ENCODE results near the gene RSBN1L. TPM values are rescaled to one million over a fixed set of nuclear protein-coding genes. Genes with fewer than 3 reads are reported as not detected.
A peak's percentile ranks its signal among the peaks of the same experiment; 100 is the strongest.

RSBN1L gene
- total and polyA plus RNA-seq, 2 of the 8 experiments (the other 6 are each of a cell fraction or from before 2014, with no cell fraction given), result 4.1 to 22.1 TPM

DNA sequence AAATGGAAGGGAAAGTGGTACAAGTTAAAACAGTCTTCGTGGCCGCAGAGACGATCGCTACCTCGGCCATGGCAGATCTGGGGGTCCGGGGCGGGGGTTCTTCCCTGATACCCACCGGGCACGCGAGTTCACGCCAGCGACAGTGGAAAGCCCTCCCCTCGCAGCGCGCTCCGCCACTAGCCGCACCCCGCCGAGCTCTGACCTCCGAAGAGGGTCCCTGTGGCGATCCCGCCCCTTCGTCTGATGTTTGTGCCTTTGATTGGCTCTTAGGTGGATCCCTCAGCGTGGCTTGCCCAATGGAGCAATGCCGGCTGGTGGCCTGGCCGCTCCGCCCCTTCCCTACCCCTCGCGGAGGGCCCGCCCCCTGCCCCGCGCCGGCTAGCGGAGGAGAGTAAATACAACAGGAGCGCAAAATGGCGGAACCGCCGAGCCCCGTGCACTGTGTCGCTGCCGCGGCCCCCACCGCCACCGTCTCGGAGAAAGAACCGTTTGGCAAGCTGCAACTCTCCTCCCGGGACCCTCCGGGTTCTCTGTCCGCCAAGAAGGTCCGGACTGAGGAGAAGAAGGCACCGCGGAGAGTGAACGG is at the start of gene RSBN1L (continued):
- no peak for TF ChIP-seq GABPA (IDR thresholded peaks at IDR 0.05; ENCODE audit: borderline replicate concordance, insufficient read depth, low read length)
- TF ChIP-seq CTBP2 (IDR thresholded peaks at IDR 0.05; ENCODE audit: borderline replicate concordance, insufficient read depth, insufficient read length, low read length), result no peak
- no peak for TF ChIP-seq FOSL1 (IDR thresholded peaks at IDR 0.05; ENCODE audit: insufficient read depth, low read depth, low read length)
- TF ChIP-seq RNF2 (IDR thresholded peaks at IDR 0.05; ENCODE audit: borderline replicate concordance, low read depth, low read length, missing control alignments, poor library complexity, severe bottlenecking), result no peak
- no peak for TF ChIP-seq NRF1 (IDR thresholded peaks at IDR 0.05; ENCODE audit: low read depth, low read length)
- TF ChIP-seq SP4 (IDR thresholded peaks at IDR 0.05; ENCODE audit: low read length), result 0 out of 2 replicates have a peak, but pooled peaks have one; percentile 61
- TF ChIP-seq EP300 (IDR thresholded peaks at IDR 0.05; ENCODE audit: borderline replicate concordance in 1 of 2, low read depth in 2 of 2, low read length in 2 of 2), result no peak
- peak; percentile 91 for TF ChIP-seq CHD2 (IDR thresholded peaks at IDR 0.05; ENCODE audit: low read length)
- TF ChIP-seq RFX5 (IDR thresholded peaks at IDR 0.05; ENCODE audit: borderline replicate concordance, low read depth, low read length), result no peak
- TF ChIP-seq RBBP5 (IDR thresholded peaks at IDR 0.05; ENCODE audit: borderline replicate concordance, low read depth, low read length), result peak; percentile 93
- TF ChIP-seq SP1 (IDR thresholded peaks at IDR 0.05; ENCODE audit: low read depth, low read length), result peak; percentile 97
- peak; percentile 19 for TF ChIP-seq SAP30 (IDR thresholded peaks at IDR 0.05; ENCODE audit: insufficient read depth, insufficient replicate concordance, low read length)
- peak; percentile 88 for TF ChIP-seq PHF8 (conservative IDR thresholded peaks at IDR 0.05; ENCODE audit: low read depth, low read length)
- peak; percentile 78 for TF ChIP-seq SP2 (IDR thresholded peaks at IDR 0.05; ENCODE audit: low read length)
- TF ChIP-seq ASH2L (IDR thresholded peaks at IDR 0.05; ENCODE audit: low read length), result peak; percentile 94

Data from H1 (cell line).